Mesenchymal stem cell (in vitro differentiated cells and primary cell): ENCODE data around the gene MAN2A1.
"Not testable (repeated sequence)": the region's sequence is repeated elsewhere in the genome, so short reads cannot be mapped to it uniquely, and the experiment has no call there.

Experiments
- DNase-seq: peaks from one replicate; pipeline ENCODE4 v3.0.0-alpha.2; 2013
- H2AFZ ChIP-seq: one replicate; pipeline ENCODE4 v1.6.1; 2013; ENCODE audit warnings: low read depth, mild to moderate bottlenecking, control low read depth, inconsistent platforms, low read length, moderate library complexity
- H2AK5ac ChIP-seq: 2 replicates; pipeline ENCODE4 v1.6.1; 2013; ENCODE audit warnings: low read length, moderate library complexity, mild to moderate bottlenecking, inconsistent platforms; ENCODE audit not compliant: severe bottlenecking
- H2BK120ac ChIP-seq: one replicate; pipeline ENCODE4 v1.6.1; 2013; ENCODE audit warnings: low read depth, mild to moderate bottlenecking, inconsistent platforms, low read length, moderate library complexity
- H2BK12ac ChIP-seq, 2 experiments: one replicate each; pipeline ENCODE4 v1.6.1; 2013; ENCODE audit warnings: inconsistent platforms in 2 of 2, low read length in 2 of 2, mild to moderate bottlenecking in 2 of 2, moderate library complexity in 2 of 2, control low read depth in 1 of 2
- H2BK15ac ChIP-seq: one replicate; pipeline ENCODE4 v1.6.1; 2013; ENCODE audit warnings: mild to moderate bottlenecking, low read depth, inconsistent platforms; ENCODE audit not compliant: poor library complexity, severe bottlenecking
- H2BK5ac ChIP-seq: 2 replicates; pipeline ENCODE4 v1.6.1; 2013; ENCODE audit warnings: low read depth, mild to moderate bottlenecking, low read length, control low read depth, inconsistent platforms; ENCODE audit not compliant: poor library complexity, severe bottlenecking
- H3K14ac ChIP-seq, 2 experiments: one replicate each; pipeline ENCODE4 v1.6.1; 2013; ENCODE audit warnings: inconsistent platforms in 2 of 2, low read length in 2 of 2, control low read depth in 1 of 2, mild to moderate bottlenecking in 1 of 2, moderate library complexity in 1 of 2
- H3K18ac ChIP-seq, 2 experiments: one replicate each; pipeline ENCODE4 v1.6.1; 2013; ENCODE audit warnings: inconsistent platforms in 2 of 2, low read length in 2 of 2, control low read depth in 1 of 2, low read depth in 1 of 2, mild to moderate bottlenecking in 1 of 2
- H3K23ac ChIP-seq, 2 experiments: one replicate each; pipeline ENCODE4 v1.6.1; 2013; ENCODE audit warnings: inconsistent platforms in 2 of 2, low read length in 2 of 2, mild to moderate bottlenecking in 2 of 2, moderate library complexity in 2 of 2, control low read depth in 1 of 2
- H3K27ac ChIP-seq: 2 replicates; pipeline ENCODE4 v1.5.1; 2013; ENCODE audit warnings: mild to moderate bottlenecking, moderate library complexity, low read length, control low read depth, inconsistent platforms; ENCODE audit not compliant: poor library complexity, severe bottlenecking
- H3K27me3 ChIP-seq, 2 experiments: 2 replicates each; pipeline versions ENCODE4 v1.6.1 to v1.7.0; 2013; ENCODE audit warnings: low read length in 2 of 2, mild to moderate bottlenecking in 2 of 2, moderate library complexity in 2 of 2, control low read depth in 1 of 2, inconsistent platforms in 1 of 2; ENCODE audit not compliant: control insufficient read depth in 1 of 2, insufficient read depth in 1 of 2
- H3K36me3 ChIP-seq, 2 experiments: 2 replicates each; pipeline versions ENCODE4 v1.6.1 to v1.7.0; 2013; ENCODE audit warnings: low read length in 2 of 2, control low read depth in 1 of 2, inconsistent platforms in 1 of 2, low read depth in 1 of 2, mild to moderate bottlenecking in 1 of 2; ENCODE audit not compliant: insufficient read depth in 2 of 2, control insufficient read depth in 1 of 2
- H3K4ac ChIP-seq, 2 experiments: one replicate each; pipeline ENCODE4 v1.6.1; 2013; ENCODE audit warnings: inconsistent platforms in 2 of 2, low read length in 2 of 2, mild to moderate bottlenecking in 2 of 2, moderate library complexity in 2 of 2, control low read depth in 1 of 2, low read depth in 1 of 2
- H3K4me1 ChIP-seq: 2 replicates; pipeline ENCODE4 v1.6.1; 2013; ENCODE audit warnings: low read depth, low read length, control low read depth; ENCODE audit not compliant: control insufficient read depth, insufficient read depth
- H3K4me2 ChIP-seq: 2 replicates; pipeline ENCODE4 v1.6.1; 2013; ENCODE audit warnings: low read length, mild to moderate bottlenecking, inconsistent platforms; ENCODE audit not compliant: poor library complexity, severe bottlenecking
- H3K4me3 ChIP-seq, 2 experiments: 2 replicates each; pipeline versions ENCODE4 v1.5.1 to v1.7.0; 2013; ENCODE audit warnings: low read length in 2 of 2, mild to moderate bottlenecking in 2 of 2, control low read depth in 1 of 2, low read depth in 1 of 2; ENCODE audit not compliant: insufficient read depth in 1 of 2
- H3K79me1 ChIP-seq: replicated peaks from 2 replicates; pipeline ENCODE4 v1.6.1; 2013; ENCODE audit warnings: mild to moderate bottlenecking, control low read depth, low read length, inconsistent platforms; ENCODE audit not compliant: poor library complexity, severe bottlenecking
- H3K9ac ChIP-seq: 2 replicates; pipeline ENCODE4 v1.7.0; 2013; ENCODE audit warnings: mild to moderate bottlenecking, low read length, moderate library complexity
- H3K9me3 ChIP-seq: 2 replicates; pipeline ENCODE4 v1.7.0; 2013; ENCODE audit warnings: mild to moderate bottlenecking, low read length; ENCODE audit not compliant: control insufficient read depth
- H4K8ac ChIP-seq: one replicate; pipeline ENCODE4 v1.6.1; 2013; ENCODE audit warnings: inconsistent platforms, mild to moderate bottlenecking, low read length, moderate library complexity
- H4K91ac ChIP-seq: one replicate; pipeline ENCODE4 v1.6.1; 2013; ENCODE audit warnings: mild to moderate bottlenecking, low read length, inconsistent platforms
- WGBS: methylation state at CpG from one replicate; pipeline ENCODE4 v1.1.7; 2013; ENCODE audit warnings: mixed read lengths; 5-methylcytosine and 5-hydroxymethylcytosine counted together

MAN2A1 gene

GRCh38 chr5:109888989-109889388 is 199.3 kb downstream of the MAN2A1 start:
- H3K27me3 ChIP-seq: no peaks in the 10 kb centered on the region
- H3K4ac ChIP-seq: no peak overlapping the region
- H2AFZ ChIP-seq: no peak overlapping the region
- H2BK5ac ChIP-seq: no peak overlapping the region
- no peak overlapping the region for H3K23ac ChIP-seq
- H2BK120ac ChIP-seq: no peak overlapping the region
- 89% methylated on average over 1 of the region's 1 CpG for WGBS
- no peaks in the 10 kb centered on the region for H3K36me3 ChIP-seq
- no peak overlapping the region for H3K27ac ChIP-seq
- no peak for DNase-seq
- no peaks in the 10 kb centered on the region for H3K9me3 ChIP-seq
- no peak overlapping the region for H2AK5ac ChIP-seq
- H2BK12ac ChIP-seq: no peak overlapping the region
- no peaks in the 10 kb centered on the region for H3K79me1 ChIP-seq
- no peak overlapping the region for H3K9ac ChIP-seq
- H4K8ac ChIP-seq: no peak overlapping the region
- no peak overlapping the region for H2BK15ac ChIP-seq
- no peak overlapping the region for H3K4me3 ChIP-seq
- no peak overlapping the region for H3K18ac ChIP-seq
- no peak overlapping the region for H3K4me2 ChIP-seq
- no peak overlapping the region for H3K14ac ChIP-seq
- H3K4me1 ChIP-seq: no peaks in the 10 kb centered on the region
- H4K91ac ChIP-seq: no peak overlapping the region

GRCh38 chr5:109893271-109893670 is 203.5 kb downstream of the MAN2A1 start:
- not testable (repeated sequence) for H3K23ac ChIP-seq, H2BK12ac ChIP-seq, H4K91ac ChIP-seq, DNase-seq, H2BK120ac ChIP-seq, H3K4me1 ChIP-seq, H3K36me3 ChIP-seq, H2AK5ac ChIP-seq, H3K18ac ChIP-seq, H3K4ac ChIP-seq, H3K14ac ChIP-seq, H3K9me3 ChIP-seq, H2AFZ ChIP-seq, H3K79me1 ChIP-seq, H3K9ac ChIP-seq, H3K4me2 ChIP-seq, H3K27me3 ChIP-seq, H2BK5ac ChIP-seq, H2BK15ac ChIP-seq, H3K4me3 ChIP-seq, H3K27ac ChIP-seq, H4K8ac ChIP-seq
- 92% methylated on average over 2 of the region's 2 CpGs for WGBS

DNA sequence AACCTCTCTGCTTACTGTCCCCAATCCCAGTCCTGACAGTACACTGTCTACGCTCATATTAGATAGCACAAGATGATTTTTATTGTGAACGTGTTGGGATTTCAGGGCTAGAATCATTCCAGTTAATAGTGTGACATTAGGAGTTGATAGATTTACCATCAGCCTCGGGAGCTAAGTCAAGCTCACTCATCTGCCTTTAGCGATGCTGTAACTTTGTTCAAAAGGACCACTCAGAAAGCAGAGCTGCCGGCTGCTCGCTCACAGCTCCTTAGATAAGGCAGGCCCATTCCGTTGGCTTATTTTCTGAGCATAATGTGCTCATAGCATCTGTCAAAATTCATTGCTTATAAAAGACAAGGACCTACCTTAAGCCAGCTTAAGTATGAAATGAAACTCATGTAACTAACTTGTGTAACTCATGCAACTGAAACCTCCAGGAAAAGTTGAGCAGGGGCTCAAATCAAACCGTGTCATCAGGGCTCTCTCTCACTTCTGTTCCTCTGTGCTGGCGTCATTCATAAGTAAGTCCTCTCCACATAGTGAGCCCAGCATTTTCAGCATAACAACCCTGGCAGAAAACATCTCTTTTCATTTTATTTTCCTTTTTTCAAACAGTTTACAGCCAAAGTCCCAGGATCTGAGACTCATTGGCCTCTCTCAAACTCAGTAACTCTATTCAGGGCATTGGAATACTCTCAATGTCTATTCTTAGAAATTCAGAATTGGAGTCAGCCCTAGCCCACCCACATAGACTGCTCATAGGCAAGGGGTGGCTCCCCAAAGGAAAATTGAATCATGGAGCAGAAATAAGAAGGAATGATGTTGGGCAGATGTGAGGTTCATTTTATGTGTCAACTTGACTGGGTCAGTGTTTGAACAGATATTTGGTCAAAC is 208.8 kb downstream of the MAN2A1 start:
- Histone ChIP-seq H3K4me2 (no peak overlapping the region), H4K8ac (no peak overlapping the region), H3K79me1 (no peaks in the 10 kb centered on the region), H3K27me3 (no peaks in the 10 kb centered on the region), H2AFZ (no peak overlapping the region), H3K9ac (peak overlapping the region; percentile 42), H3K23ac (no peak overlapping the region), H3K4ac (no peak overlapping the region), H3K4me3 (peak overlapping the region in 1 of 2 experiments; percentile 37), H2AK5ac (no peak overlapping the region), H3K18ac (no peak overlapping the region), H2BK15ac (no peak overlapping the region), H2BK120ac (no peak overlapping the region), H3K27ac (no peak overlapping the region), H3K36me3 (no peaks in the 10 kb centered on the region), H4K91ac (no peak overlapping the region), H2BK12ac (no peak overlapping the region), H2BK5ac (no peak overlapping the region), H3K9me3 (no peaks in the 10 kb centered on the region), H3K4me1 (no peaks in the 10 kb centered on the region), H3K14ac (no peak overlapping the region)
- 86% methylated on average over 9 of the region's 9 CpGs for WGBS
- no peak for DNase-seq

- Histone ChIP-seq H3K27ac (no peak overlapping the region), H2BK120ac (no peak overlapping the region), H3K9me3 (no peaks in the 10 kb centered on the region), H3K36me3 (no peaks in the 10 kb centered on the region), H3K14ac (no peak overlapping the region), H3K4me3 (no peak overlapping the region), H2BK15ac (no peak overlapping the region), H3K79me1 (no peaks in the 10 kb centered on the region), H4K91ac (no peak overlapping the region), H3K4me1 (no peaks in the 10 kb centered on the region), H2AK5ac (no peak overlapping the region), H2BK12ac (no peak overlapping the region), H3K9ac (no peak overlapping the region), H3K18ac (no peak overlapping the region), H4K8ac (no peak overlapping the region), H3K23ac (no peak overlapping the region), H3K27me3 (no peaks in the 10 kb centered on the region), H3K4me2 (no peak overlapping the region), H2BK5ac (no peak overlapping the region), H3K4ac (no peak overlapping the region), H2AFZ (no peak overlapping the region)
- no peak for DNase-seq
- 91% methylated on average over 7 of the region's 8 CpGs for WGBS
Observed at GRCh38 chr5:109899163-109899535, 209.4 kb downstream of the MAN2A1 start.
